A204.1 (cell line): ENCODE measurements around the gene NUTM2G.
"Not testable (repeated sequence)": the region's sequence is repeated elsewhere in the genome, so short reads cannot be mapped to it uniquely, and the experiment has no call there.

Source experiments
- FAIRE-seq: peaks from 2 replicates; lab custom pipeline; 2012; peaks lifted over from hg19 to GRCh38; lab: Jason Lieb, UNC

NUTM2G gene

DNA sequence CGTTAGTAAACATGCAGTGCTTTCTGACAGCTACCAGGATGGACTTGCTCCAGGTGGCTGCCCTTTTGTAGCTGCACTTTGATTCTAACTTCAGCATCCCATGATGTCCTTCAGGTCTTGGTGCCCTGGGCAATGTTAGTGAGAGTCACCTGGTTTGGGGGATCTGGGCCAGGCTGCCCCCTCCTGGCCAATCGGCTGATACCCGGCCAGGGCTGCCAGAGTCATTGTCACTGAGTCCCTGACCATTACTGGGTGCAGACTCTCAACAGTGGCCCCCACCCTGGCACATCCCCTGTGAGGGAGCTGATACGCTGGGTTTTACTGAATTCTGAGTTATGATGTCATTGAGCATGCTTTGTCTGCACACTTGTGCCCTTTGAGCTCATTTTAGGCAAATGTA lies 13.5 kb downstream of the NUTM2G start:
- FAIRE-seq: not testable (repeated sequence)

GRCh38 chr9:96949346-96949745 lies 20.7 kb downstream of the NUTM2G start:
- FAIRE-seq: not testable (repeated sequence)

GRCh38 chr9:96950539-96950938 lies 21.9 kb downstream of the NUTM2G start:
- not testable (repeated sequence) for FAIRE-seq

- not testable (repeated sequence) for FAIRE-seq
These were observed 38.9 kb downstream of the NUTM2G start for GRCh38 chr9:96967591-96967990.

- not testable (repeated sequence) for FAIRE-seq
These were observed 43.9 kb downstream of the NUTM2G start for GRCh38 chr9:96972552-96972951.

DNA sequence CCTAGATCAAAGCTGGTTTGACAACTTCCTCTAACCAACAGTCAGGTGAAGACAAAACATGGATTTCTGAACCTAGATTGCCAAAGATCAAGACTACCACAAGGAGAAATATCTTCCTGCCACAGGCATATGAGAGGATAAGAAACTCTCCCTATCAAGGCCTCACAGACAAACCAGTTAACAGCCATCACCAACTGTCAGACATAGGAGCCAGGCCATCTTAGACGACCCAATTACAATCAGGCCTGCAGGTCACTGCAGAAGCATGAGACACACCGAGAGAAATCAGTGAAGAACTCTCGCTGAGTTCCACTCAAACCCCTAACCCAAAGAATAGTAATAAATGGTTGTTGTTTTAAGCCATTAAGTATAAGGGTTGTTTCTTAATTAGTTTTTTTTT lies 45.4 kb downstream of the NUTM2G start:
- FAIRE-seq: not testable (repeated sequence)

DNA sequence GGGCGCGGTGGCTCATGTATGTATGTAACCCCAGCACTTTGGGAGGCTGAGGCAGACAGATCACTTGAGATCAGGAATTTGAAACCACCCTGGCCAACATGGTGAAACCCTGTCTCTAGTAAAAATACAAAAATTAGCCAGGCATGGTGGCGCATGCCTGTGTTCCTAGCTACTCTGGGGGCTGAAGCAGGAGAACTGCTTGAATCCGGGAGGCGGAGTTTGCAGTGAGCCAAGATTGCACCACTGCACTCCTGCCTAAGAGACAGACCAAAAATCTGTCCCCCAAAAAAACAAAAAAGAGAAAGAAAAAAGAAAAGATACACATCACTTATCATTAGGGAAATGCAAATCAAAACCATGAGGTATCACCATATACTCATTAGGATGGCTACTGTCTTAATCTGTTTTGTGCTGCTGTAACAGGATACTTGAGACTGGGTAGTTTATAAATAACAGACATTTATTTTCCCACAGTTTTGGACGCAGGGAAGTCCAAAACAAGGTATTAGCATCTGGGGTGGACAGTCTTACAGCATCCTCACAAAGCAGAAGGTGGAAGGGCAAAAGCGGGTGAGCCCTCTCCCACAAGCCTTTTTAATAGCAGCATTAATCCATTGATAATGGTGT lies 55.0 kb downstream of the NUTM2G start:
- not testable (repeated sequence) for FAIRE-seq

- not testable (repeated sequence) for FAIRE-seq
These were observed 55.5 kb downstream of the NUTM2G start for GRCh38 chr9:96984139-96984538.

- FAIRE-seq: not testable (repeated sequence)
These were observed 56.2 kb downstream of the NUTM2G start for GRCh38 chr9:96984887-96985286.
